Uterus (tissue), 2 donors: ENCODE results near the gene STPG4.

ENCODE experiments used
- POLR2A ChIP-seq, 2 donors: fragments of 450-650 bp; IDR thresholded peaks; one replicate each; pipeline ENCODE4 v1.6.1; 2016; ENCODE audit warnings: antibody characterized with exemption in 2 of 2, mild to moderate bottlenecking in 1 of 2, moderate library complexity in 1 of 2
- TF ChIP-seq, protein P1 (sequence below), 4 experiments: fragments of 200-600 bp in 2 of 4; fragments of 450-650 bp in 2 of 4; sonication (generic) in 2 of 4; IDR thresholded peaks; one replicate each; pipeline ENCODE4 v1.5.1; 2016 to 2019; ENCODE audit warnings: antibody characterized with exemption in 4 of 4, mild to moderate bottlenecking in 2 of 4, moderate library complexity in 1 of 4

- TF ChIP-seq, protein P1, sequence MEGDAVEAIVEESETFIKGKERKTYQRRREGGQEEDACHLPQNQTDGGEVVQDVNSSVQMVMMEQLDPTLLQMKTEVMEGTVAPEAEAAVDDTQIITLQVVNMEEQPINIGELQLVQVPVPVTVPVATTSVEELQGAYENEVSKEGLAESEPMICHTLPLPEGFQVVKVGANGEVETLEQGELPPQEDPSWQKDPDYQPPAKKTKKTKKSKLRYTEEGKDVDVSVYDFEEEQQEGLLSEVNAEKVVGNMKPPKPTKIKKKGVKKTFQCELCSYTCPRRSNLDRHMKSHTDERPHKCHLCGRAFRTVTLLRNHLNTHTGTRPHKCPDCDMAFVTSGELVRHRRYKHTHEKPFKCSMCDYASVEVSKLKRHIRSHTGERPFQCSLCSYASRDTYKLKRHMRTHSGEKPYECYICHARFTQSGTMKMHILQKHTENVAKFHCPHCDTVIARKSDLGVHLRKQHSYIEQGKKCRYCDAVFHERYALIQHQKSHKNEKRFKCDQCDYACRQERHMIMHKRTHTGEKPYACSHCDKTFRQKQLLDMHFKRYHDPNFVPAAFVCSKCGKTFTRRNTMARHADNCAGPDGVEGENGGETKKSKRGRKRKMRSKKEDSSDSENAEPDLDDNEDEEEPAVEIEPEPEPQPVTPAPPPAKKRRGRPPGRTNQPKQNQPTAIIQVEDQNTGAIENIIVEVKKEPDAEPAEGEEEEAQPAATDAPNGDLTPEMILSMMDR (IDR thresholded peaks at IDR 0.05), result no peak
- TF ChIP-seq POLR2A (IDR thresholded peaks at IDR 0.05), result no peak
Measured at GRCh38 chr2:47134386-47135090, 20.6 kb downstream of the STPG4 start.
